OCI-LY1 (cell line): ENCODE data around the gene ATP8A1.

Experiments used
- CTCF ChIP-seq: fragments of 200-600 bp; sonication (generic), shearing (Covaris generic); IDR thresholded peaks from 2 replicates; pipeline ENCODE4 v1.5.1; 2017; ENCODE audit warnings: mild to moderate bottlenecking, antibody characterized with exemption, low read length, moderate library complexity, mixed read lengths
- EZH2 ChIP-seq: fragments of 200-600 bp; sonication (generic), shearing (Covaris generic); IDR thresholded peaks from 2 replicates; pipeline ENCODE4 v1.8.0; 2017; ENCODE audit warnings: borderline replicate concordance, mixed run types, mild to moderate bottlenecking, antibody characterized with exemption, low read length, moderate library complexity, mixed read lengths

GRCh38 chr4:42480717-42481116 lies 176.2 kb downstream of the ATP8A1 start:
- TF ChIP-seq CTCF (no peak), EZH2 (no peak)
